Trophoblast cell (in vitro differentiated cells and primary cell): ENCODE measurements around the gene NFX1.

Experiments used
- DNase-seq, 2 donors: peaks; one replicate each; pipeline ENCODE4 v3.0.0-alpha.2; 2016
- H2AFZ ChIP-seq: 2 replicates; pipeline ENCODE4 v1.6.1; 2013; ENCODE audit warnings: low read length, moderate library complexity, mild to moderate bottlenecking; ENCODE audit not compliant: insufficient read depth, poor library complexity
- H2AK5ac ChIP-seq: 2 replicates; pipeline ENCODE4 v1.6.1; 2013; ENCODE audit warnings: mild to moderate bottlenecking, low read length
- H2BK120ac ChIP-seq: 2 replicates; pipeline ENCODE4 v1.6.1; 2013; ENCODE audit warnings: low read length, mild to moderate bottlenecking, moderate library complexity; ENCODE audit not compliant: insufficient read depth, poor library complexity
- H2BK12ac ChIP-seq: 2 replicates; pipeline ENCODE4 v1.6.1; 2013; ENCODE audit warnings: mild to moderate bottlenecking, low read length, moderate library complexity
- H2BK5ac ChIP-seq: 2 replicates; pipeline ENCODE4 v1.6.1; 2013; ENCODE audit warnings: low read length, low read depth, moderate library complexity, mild to moderate bottlenecking; ENCODE audit not compliant: poor library complexity
- H3K14ac ChIP-seq: 2 replicates; pipeline ENCODE4 v1.6.1; 2013; ENCODE audit warnings: mild to moderate bottlenecking, low read length
- H3K18ac ChIP-seq: 2 replicates; pipeline ENCODE4 v1.6.1; 2013; ENCODE audit warnings: mild to moderate bottlenecking, low read length
- H3K23ac ChIP-seq: 2 replicates; pipeline ENCODE4 v1.6.1; 2013; ENCODE audit warnings: low read length
- H3K27ac ChIP-seq: 2 replicates; pipeline ENCODE4 v1.5.1; 2013; ENCODE audit warnings: low read depth, mild to moderate bottlenecking, inconsistent platforms, low read length, moderate library complexity
- H3K27me3 ChIP-seq: 2 replicates; pipeline ENCODE4 v1.6.1; 2013; ENCODE audit warnings: inconsistent platforms, mild to moderate bottlenecking, low read length, moderate library complexity; ENCODE audit not compliant: insufficient read depth
- H3K36me3 ChIP-seq, 2 experiments: 1 replicate in 1 of 2; 2 replicates in 1 of 2; pipeline ENCODE4 v1.6.1; 2013; ENCODE audit warnings: low read length in 2 of 2, mild to moderate bottlenecking in 2 of 2, moderate library complexity in 1 of 2; ENCODE audit not compliant: insufficient read depth in 2 of 2, control insufficient read depth in 1 of 2
- H3K4ac ChIP-seq: 2 replicates; pipeline ENCODE4 v1.6.1; 2013; ENCODE audit warnings: low read depth, mild to moderate bottlenecking, low read length, moderate library complexity
- H3K4me1 ChIP-seq, 2 experiments: 1 replicate in 1 of 2; 2 replicates in 1 of 2; pipeline ENCODE4 v1.6.1; 2013; ENCODE audit warnings: low read length in 2 of 2, mild to moderate bottlenecking in 2 of 2, moderate library complexity in 1 of 2; ENCODE audit not compliant: insufficient read depth in 2 of 2, control insufficient read depth in 1 of 2
- H3K4me2 ChIP-seq: 2 replicates; pipeline ENCODE4 v1.6.1; 2013; ENCODE audit warnings: inconsistent platforms, mild to moderate bottlenecking, low read length, moderate library complexity
- H3K4me3 ChIP-seq: 2 replicates; pipeline ENCODE4 v1.5.1; 2013; ENCODE audit warnings: mild to moderate bottlenecking, low read depth, low read length, inconsistent platforms
- H3K79me1 ChIP-seq: one replicate; pipeline ENCODE4 v1.6.1; 2013; ENCODE audit warnings: low read length
- H3K79me2 ChIP-seq: 2 replicates; pipeline ENCODE4 v1.6.1; 2013; ENCODE audit warnings: low read length, mild to moderate bottlenecking; ENCODE audit not compliant: control insufficient read depth, insufficient read depth, poor library complexity
- H3K9ac ChIP-seq: 2 replicates; pipeline ENCODE4 v1.6.1; 2013; ENCODE audit warnings: mild to moderate bottlenecking, low read length
- H3K9me3 ChIP-seq: 2 replicates; pipeline ENCODE4 v1.6.1; 2013; ENCODE audit warnings: low read depth, mild to moderate bottlenecking, control low read depth, inconsistent platforms, low read length; ENCODE audit not compliant: insufficient read depth
- H4K12ac ChIP-seq: 2 replicates; pipeline ENCODE4 v1.6.1; 2013; ENCODE audit warnings: low read depth, mild to moderate bottlenecking, low read length, moderate library complexity
- H4K8ac ChIP-seq: 2 replicates; pipeline ENCODE4 v1.6.1; 2013; ENCODE audit warnings: low read depth, mild to moderate bottlenecking, low read length, moderate library complexity
- H4K91ac ChIP-seq: one replicate; pipeline ENCODE4 v1.6.1; 2013; ENCODE audit warnings: low read depth, mild to moderate bottlenecking, low read length, moderate library complexity
- WGBS: extraction: QIAGEN DNeasy Blood & Tissue Kit; methylation state at CpG from one replicate; pipeline ENCODE4 v1.1.7; 2013; ENCODE audit warnings: missing lambda C conversion rate; ENCODE audit not compliant: insufficient read length, insufficient coverage; ENCODE audit errors: extremely low coverage; 5-methylcytosine and 5-hydroxymethylcytosine counted together

NFX1 gene

GRCh38 chr9:33318781-33319180, 28.5 kb downstream of the NFX1 start:
- H2BK12ac ChIP-seq: no peak overlapping the region
- no peak overlapping the region for H3K14ac ChIP-seq
- H4K8ac ChIP-seq: no peak overlapping the region
- peaks cover 44% of the 10 kb centered on the region in 2 experiments for H3K36me3 ChIP-seq
- no peak overlapping the region for H2BK5ac ChIP-seq
- no peaks in the 10 kb centered on the region for H3K79me2 ChIP-seq
- H3K4ac ChIP-seq: no peak overlapping the region
- no peaks in the 10 kb centered on the region for H3K4me1 ChIP-seq
- peaks cover 1% of the 10 kb centered on the region for H3K9me3 ChIP-seq
- no peaks in the 10 kb centered on the region for H3K79me1 ChIP-seq
- H3K4me3 ChIP-seq: no peak overlapping the region
- H3K4me2 ChIP-seq: no peak overlapping the region
- no peak overlapping the region for H4K91ac ChIP-seq
- no peak for DNase-seq
- no peak overlapping the region for H3K9ac ChIP-seq
- no peak overlapping the region for H3K23ac ChIP-seq
- H3K18ac ChIP-seq: no peak overlapping the region
- no peaks in the 10 kb centered on the region for H3K27me3 ChIP-seq
- no peak overlapping the region for H3K27ac ChIP-seq
- no peak overlapping the region for H4K12ac ChIP-seq
- H2AK5ac ChIP-seq: no peak overlapping the region
- no peak overlapping the region for H2AFZ ChIP-seq
- no peak overlapping the region for H2BK120ac ChIP-seq
- no CpG with 5 or more reads among the region's 8 CpGs for WGBS

GRCh38 chr9:33320230-33320567, 29.9 kb downstream of the NFX1 start:
- no peak for DNase-seq

GRCh38 chr9:33320568-33321261, 30.4 kb downstream of the NFX1 start:
- peaks cover 1% of the 10 kb centered on the region for H3K9me3 ChIP-seq
- H4K12ac ChIP-seq: no peak overlapping the region
- no peak overlapping the region for H3K27ac ChIP-seq
- no peak overlapping the region for H2BK120ac ChIP-seq
- H3K79me2 ChIP-seq: no peaks in the 10 kb centered on the region
- no peak overlapping the region for H3K14ac ChIP-seq
- H3K4me3 ChIP-seq: no peak overlapping the region
- H3K23ac ChIP-seq: no peak overlapping the region
- H2BK5ac ChIP-seq: no peak overlapping the region
- no CpG with 5 or more reads among the region's 2 CpGs for WGBS
- H2AFZ ChIP-seq: no peak overlapping the region
- no peak overlapping the region for H4K8ac ChIP-seq
- peaks cover 35 to 38% of the 10 kb centered on the region in 2 experiments for H3K36me3 ChIP-seq
- no peak overlapping the region for H2AK5ac ChIP-seq
- no peaks in the 10 kb centered on the region for H3K4me1 ChIP-seq
- no peaks in the 10 kb centered on the region for H3K79me1 ChIP-seq
- no peak overlapping the region for H3K4me2 ChIP-seq
- no peak overlapping the region for H3K9ac ChIP-seq
- peak; percentile 40 to 72 for DNase-seq
- H3K27me3 ChIP-seq: no peaks in the 10 kb centered on the region
- no peak overlapping the region for H3K18ac ChIP-seq
- no peak overlapping the region for H2BK12ac ChIP-seq
- H4K91ac ChIP-seq: no peak overlapping the region
- no peak overlapping the region for H3K4ac ChIP-seq

More at GRCh38 chr9:33320230-33320567, 29.9 kb downstream of the NFX1 start:
- Histone ChIP-seq H3K27me3 (no peaks in the 10 kb centered on the region), H3K14ac (no peak overlapping the region), H3K23ac (no peak overlapping the region), H2AFZ (no peak overlapping the region), H2BK12ac (no peak overlapping the region), H3K9me3 (peaks cover 1% of the 10 kb centered on the region), H3K4me3 (no peak overlapping the region), H4K8ac (no peak overlapping the region), H2AK5ac (no peak overlapping the region), H3K36me3 (peaks cover 38 to 41% of the 10 kb centered on the region in 2 experiments), H4K12ac (no peak overlapping the region), H4K91ac (no peak overlapping the region), H3K27ac (no peak overlapping the region), H3K4me1 (no peaks in the 10 kb centered on the region), H3K18ac (no peak overlapping the region), H3K79me2 (no peaks in the 10 kb centered on the region), H2BK120ac (no peak overlapping the region), H3K9ac (no peak overlapping the region), H3K4ac (no peak overlapping the region), H3K4me2 (no peak overlapping the region), H2BK5ac (no peak overlapping the region), H3K79me1 (no peaks in the 10 kb centered on the region)
- no CpG with 5 or more reads among the region's 1 CpG for WGBS

GRCh38 chr9:33329117-33329563, 38.8 kb downstream of the NFX1 start:
- Histone ChIP-seq H4K12ac (no peak overlapping the region), H3K27me3 (no peaks in the 10 kb centered on the region)
- no CpG with 5 or more reads among the region's 4 CpGs for WGBS

More at GRCh38 chr9:33329117-33329563, 38.8 kb downstream of the NFX1 start:
- H3K79me2 ChIP-seq: no peaks in the 10 kb centered on the region
- no peak overlapping the region for H3K18ac ChIP-seq
- H3K36me3 ChIP-seq: peaks cover 14 to 25% of the 10 kb centered on the region in 2 experiments
- DNase-seq: peak; percentile 47 to 51
- H4K8ac ChIP-seq: no peak overlapping the region
- H3K27ac ChIP-seq: no peak overlapping the region
- no peaks in the 10 kb centered on the region for H3K79me1 ChIP-seq
- no peak overlapping the region for H2BK120ac ChIP-seq
- H3K4me1 ChIP-seq: no peaks in the 10 kb centered on the region
- H3K23ac ChIP-seq: no peak overlapping the region
- no peak overlapping the region for H2AK5ac ChIP-seq
- no peak overlapping the region for H2BK5ac ChIP-seq
- H4K91ac ChIP-seq: no peak overlapping the region
- H3K4me3 ChIP-seq: no peak overlapping the region
- no peak overlapping the region for H3K9ac ChIP-seq
- H3K4ac ChIP-seq: no peak overlapping the region
- no peak overlapping the region for H2BK12ac ChIP-seq
- no peak overlapping the region for H3K14ac ChIP-seq
- H3K9me3 ChIP-seq: no peaks in the 10 kb centered on the region
- no peak overlapping the region for H3K4me2 ChIP-seq
- H2AFZ ChIP-seq: no peak overlapping the region
